Fibroblast of mammary gland (primary cell): ENCODE results near the gene CRIM1.

ENCODE experiments used
- DNase-seq: peaks from one replicate; pipeline ENCODE4 v3.0.0-alpha.2; 2010; ENCODE audit warnings: low read depth
- H3K4me3 ChIP-seq: 2 replicates; pipeline ENCODE4 v1.5.1; 2011; ENCODE audit warnings: low read depth, mild to moderate bottlenecking, low read length, moderate library complexity; ENCODE audit not compliant: control insufficient read depth
- CTCF ChIP-seq: conservative IDR thresholded peaks from 2 replicates; pipeline ENCODE4 v1.5.1; 2011; ENCODE audit warnings: low read depth, low read length, inconsistent platforms; ENCODE audit not compliant: control insufficient read depth, insufficient read depth

CRIM1 gene

GRCh38 chr2:36486521-36487044, 131.0 kb downstream of the CRIM1 start:
- H3K4me3 ChIP-seq: no peak overlapping the region
- DNase-seq: peak; percentile 65
- no peak for TF ChIP-seq CTCF

- H3K4me3 ChIP-seq: no peak overlapping the region
- TF ChIP-seq CTCF: no peak
- no peak for DNase-seq
Observed at GRCh38 chr2:36487947-36488346, 132.4 kb downstream of the CRIM1 start.

GRCh38 chr2:36489281-36489680, 133.7 kb downstream of the CRIM1 start:
- DNase-seq: peak; percentile 68
- no peak overlapping the region for H3K4me3 ChIP-seq
- no peak for TF ChIP-seq CTCF

- DNase-seq: no peak
- TF ChIP-seq CTCF: no peak
- H3K4me3 ChIP-seq: no peak overlapping the region
Observed at GRCh38 chr2:36490749-36491148, 135.2 kb downstream of the CRIM1 start.

GRCh38 chr2:36492216-36492945, 136.8 kb downstream of the CRIM1 start:
- H3K4me3 ChIP-seq: no peak overlapping the region
- TF ChIP-seq CTCF: no peak
- no peak for DNase-seq

- DNase-seq: no peak
- no peak for TF ChIP-seq CTCF
- no peak overlapping the region for H3K4me3 ChIP-seq
Observed at GRCh38 chr2:36493306-36493705, 137.7 kb downstream of the CRIM1 start.
